Measurements from ENCODE around the gene WT1. TPM values are rescaled to one million over a fixed set of nuclear protein-coding genes. Genes with fewer than 3 reads are reported as not detected.

The WT1 gene
- total RNA-seq, 1 donor: 16.4 TPM

DNA sequence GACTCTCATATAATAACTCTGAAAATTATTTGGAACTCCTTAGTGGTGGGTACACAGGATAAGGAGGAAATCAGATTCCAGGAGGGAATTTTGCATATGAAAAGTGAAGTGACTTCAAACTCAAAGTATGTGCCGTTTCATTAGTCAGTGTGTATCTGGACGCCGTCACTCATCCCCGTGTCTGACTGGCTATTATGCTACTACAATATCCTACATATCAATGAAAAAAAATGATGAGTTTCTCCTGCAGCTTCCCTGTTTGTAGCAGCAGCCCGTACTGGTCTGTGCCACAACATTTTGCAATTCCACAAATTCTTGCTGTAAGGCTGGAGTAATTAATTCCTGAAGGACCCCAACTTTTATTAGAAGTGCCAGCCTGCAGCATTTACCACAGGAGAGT is 16.5 kb downstream of the WT1 start:
- DNase-seq (ENCODE audit: low read depth): no peak
- no peak overlapping the region for H3K4me3 ChIP-seq (ENCODE audit: low read depth, low read length)
- TF ChIP-seq, protein P1, sequence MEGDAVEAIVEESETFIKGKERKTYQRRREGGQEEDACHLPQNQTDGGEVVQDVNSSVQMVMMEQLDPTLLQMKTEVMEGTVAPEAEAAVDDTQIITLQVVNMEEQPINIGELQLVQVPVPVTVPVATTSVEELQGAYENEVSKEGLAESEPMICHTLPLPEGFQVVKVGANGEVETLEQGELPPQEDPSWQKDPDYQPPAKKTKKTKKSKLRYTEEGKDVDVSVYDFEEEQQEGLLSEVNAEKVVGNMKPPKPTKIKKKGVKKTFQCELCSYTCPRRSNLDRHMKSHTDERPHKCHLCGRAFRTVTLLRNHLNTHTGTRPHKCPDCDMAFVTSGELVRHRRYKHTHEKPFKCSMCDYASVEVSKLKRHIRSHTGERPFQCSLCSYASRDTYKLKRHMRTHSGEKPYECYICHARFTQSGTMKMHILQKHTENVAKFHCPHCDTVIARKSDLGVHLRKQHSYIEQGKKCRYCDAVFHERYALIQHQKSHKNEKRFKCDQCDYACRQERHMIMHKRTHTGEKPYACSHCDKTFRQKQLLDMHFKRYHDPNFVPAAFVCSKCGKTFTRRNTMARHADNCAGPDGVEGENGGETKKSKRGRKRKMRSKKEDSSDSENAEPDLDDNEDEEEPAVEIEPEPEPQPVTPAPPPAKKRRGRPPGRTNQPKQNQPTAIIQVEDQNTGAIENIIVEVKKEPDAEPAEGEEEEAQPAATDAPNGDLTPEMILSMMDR (IDR thresholded peaks at IDR 0.05; ENCODE audit: insufficient read depth, low read depth, low read length): no peak

DNA sequence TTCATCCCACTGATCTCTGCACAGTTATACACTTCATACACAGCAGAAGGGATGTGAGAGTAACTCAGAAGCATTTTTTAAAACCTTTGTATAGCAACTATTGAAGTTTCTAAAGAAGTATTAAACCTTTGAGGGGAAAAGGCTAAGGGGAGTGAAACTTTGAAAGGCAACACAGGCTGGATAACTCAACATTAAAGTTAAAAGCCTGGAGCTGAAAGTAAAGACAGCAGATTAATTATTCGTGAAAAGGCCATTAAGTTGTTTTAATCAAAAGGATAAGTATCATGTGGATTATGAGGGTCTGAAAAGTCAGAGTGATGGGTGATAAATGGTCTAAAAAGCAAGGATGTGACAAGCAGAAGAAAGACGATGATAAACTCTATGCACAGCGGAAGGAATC is 17.5 kb downstream of the WT1 start:
- TF ChIP-seq, protein P1 (IDR thresholded peaks at IDR 0.05; ENCODE audit: insufficient read depth, low read depth, low read length): no peak
- no peak overlapping the region for H3K4me3 ChIP-seq (ENCODE audit: low read depth, low read length)
- no peak for DNase-seq (ENCODE audit: low read depth)

DNA sequence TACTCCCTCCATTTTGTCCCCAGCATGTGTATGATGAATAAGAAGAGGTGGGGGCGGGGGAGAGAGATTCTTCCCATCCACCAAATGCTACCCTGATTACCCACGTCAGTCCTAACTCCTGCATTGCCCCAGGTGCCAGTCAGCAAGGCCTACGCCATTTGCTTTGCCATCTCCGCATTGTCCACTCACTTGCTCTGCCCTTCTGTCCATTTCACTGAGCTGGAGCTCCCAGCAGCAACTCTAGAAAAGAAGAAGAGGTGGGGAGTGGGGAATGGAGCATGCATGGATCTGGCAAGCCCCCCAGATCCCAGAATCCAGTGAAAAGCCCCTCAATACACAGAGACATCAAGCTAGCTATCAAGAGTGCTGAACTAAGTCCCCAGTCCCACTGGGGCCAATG is 19.0 kb downstream of the WT1 start:
- DNase-seq (ENCODE audit: low read depth): no peak
- TF ChIP-seq, protein P1 (IDR thresholded peaks at IDR 0.05; ENCODE audit: insufficient read depth, low read depth, low read length): no peak
- no peak overlapping the region for H3K4me3 ChIP-seq (ENCODE audit: low read depth, low read length)

DNA sequence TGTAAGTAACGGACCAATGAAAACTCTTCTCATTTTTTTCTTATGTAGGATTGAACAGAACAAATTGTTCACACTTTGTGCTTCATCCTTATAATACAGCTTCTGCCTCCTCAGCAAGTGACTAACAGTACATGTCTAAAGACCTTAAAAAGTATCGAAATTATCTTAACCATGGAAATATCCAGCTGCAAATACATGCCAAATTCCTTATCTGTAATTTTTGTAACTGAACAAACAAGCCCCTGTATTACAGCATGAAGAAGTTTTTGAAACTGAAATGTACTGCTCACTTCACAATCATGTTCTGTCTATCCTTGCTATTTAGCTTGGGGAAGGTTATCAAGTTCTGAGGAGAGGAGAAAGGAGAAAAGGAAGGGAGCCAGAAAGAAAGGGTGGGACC is 20.4 kb downstream of the WT1 start:
- no peak overlapping the region for H3K4me3 ChIP-seq (ENCODE audit: low read depth, low read length)
- DNase-seq (ENCODE audit: low read depth): no peak
- TF ChIP-seq, protein P1 (IDR thresholded peaks at IDR 0.05; ENCODE audit: insufficient read depth, low read depth, low read length): no peak

DNA sequence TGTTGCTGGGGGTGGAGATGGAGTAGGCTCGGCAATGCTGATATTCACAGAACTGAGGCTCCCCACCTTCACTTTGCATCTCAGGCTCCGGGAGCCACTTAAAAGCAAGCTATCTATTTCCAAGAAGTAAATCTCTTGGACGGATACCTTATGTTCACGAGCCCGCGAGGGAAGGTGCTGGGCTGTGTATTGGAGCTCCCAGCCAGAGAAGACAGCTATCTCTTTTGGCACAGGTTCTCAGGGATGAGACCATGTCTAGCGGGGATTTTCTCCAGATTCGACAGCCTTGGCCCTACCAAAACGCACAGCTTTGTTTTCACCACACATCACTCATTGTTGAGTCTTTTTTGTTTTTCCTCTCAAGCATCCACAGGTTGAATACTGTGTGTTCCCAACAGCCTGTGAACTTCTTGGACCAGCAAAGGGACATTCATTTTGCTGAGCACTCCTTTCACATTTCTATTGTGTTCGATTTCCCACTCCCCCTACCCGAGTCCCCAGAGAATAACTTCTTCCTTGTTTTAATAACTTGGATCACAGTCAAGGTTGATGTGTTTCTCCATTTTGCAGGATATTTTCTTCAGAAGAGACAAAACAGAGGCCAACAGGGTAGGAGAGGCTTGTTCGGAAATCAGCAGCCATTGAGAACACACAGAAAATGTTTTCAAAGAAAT is 23.3 kb downstream of the WT1 start:
- no peak for DNase-seq (ENCODE audit: low read depth)
- TF ChIP-seq, protein P1 (IDR thresholded peaks at IDR 0.05; ENCODE audit: insufficient read depth, low read depth, low read length): no peak

DNA sequence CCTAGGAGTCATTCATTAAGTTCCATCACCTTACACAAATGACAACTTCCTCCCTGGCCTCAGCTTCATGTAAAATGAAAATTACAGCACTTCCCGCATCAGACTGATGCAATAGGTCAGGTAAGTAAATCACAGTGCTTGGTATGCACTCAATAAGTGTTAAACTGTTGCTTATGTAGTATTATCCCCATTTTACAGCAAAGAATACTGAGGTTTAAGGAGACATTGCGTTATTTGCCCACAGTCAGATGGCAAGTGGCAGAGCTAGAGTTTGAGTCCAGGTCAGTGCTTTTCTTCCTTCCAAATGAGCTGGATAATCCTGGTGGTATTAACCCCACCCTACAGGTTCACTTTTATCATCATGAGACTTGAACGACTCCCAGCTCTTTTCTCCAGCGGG is 29.7 kb downstream of the WT1 start:
- TF ChIP-seq, protein P1 (IDR thresholded peaks at IDR 0.05; ENCODE audit: insufficient read depth, low read depth, low read length): no peak
- H3K4me3 ChIP-seq (ENCODE audit: low read depth, low read length): no peak overlapping the region
- DNase-seq (ENCODE audit: low read depth): no peak

More for the DNA sequence above, 23.3 kb downstream of the WT1 start:
- no peak overlapping the region for H3K4me3 ChIP-seq (ENCODE audit: low read depth, low read length)

DNA sequence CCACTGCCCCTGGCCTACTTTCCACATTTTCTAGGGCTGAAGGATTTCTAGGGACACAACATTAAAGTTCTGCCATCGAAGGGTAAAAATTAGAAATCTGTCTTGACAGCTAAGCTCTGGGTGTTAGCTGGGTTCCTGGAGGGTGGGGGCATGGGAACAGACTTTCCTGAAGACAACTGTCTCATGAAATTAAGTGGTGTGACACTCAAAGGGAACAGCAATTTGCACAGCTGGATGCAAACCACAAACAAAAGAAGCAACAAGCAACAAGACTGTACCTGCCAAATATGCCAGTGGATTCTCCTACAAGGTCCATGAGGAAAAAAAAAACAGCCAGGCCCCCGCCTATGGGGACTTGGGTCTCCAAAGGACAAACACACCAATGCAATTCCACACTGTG is 32.5 kb downstream of the WT1 start:
- H3K4me3 ChIP-seq (ENCODE audit: low read depth, low read length): no peak overlapping the region
- DNase-seq (ENCODE audit: low read depth): no peak
- TF ChIP-seq, protein P1 (IDR thresholded peaks at IDR 0.05; ENCODE audit: insufficient read depth, low read depth, low read length): no peak
